ENCODE data around the gene ZBP1. TPM values are rescaled to one million over a fixed set of nuclear protein-coding genes. Genes with fewer than 3 reads are reported as not detected.

The ZBP1 gene
- total RNA-seq, 1 experiment from 2014 or later = not detected

DNA sequence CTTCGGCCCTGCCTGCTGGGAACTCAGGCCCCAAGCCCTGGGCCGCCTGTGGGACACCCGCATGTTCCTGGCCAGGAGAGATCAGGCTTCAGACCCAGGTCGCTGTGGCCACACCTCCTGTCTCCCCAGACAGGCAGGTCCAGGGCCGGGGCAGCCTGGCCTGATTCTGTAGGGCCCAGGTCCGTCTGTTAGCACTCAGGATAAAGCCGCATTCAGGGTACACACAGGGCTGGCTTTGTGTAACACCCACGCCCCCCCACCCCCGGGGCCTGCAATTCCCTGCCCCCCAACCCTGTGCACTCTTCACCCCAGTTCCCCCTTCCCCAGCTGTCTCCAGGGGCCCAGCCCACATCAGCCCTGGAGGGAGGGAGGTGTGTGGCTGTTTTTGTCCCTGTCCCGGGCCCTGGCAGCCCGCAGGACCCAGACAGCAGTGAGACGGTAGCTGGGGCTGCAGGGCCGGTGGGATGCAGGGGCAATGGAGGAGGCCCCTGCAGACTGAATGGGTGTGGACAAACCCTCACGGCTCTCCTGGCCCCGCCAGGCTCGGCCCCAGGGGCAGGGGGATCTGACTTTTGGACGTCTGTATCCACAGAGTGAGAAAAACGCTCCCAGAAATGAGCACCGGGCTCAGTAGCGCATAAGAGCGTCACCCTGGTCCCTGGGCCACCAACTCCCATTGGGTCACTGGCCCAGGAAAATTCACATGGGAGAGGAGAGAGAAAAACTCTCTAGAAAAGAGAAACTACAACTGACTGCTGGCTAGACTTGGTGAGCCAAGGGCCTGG is 42.4 kb upstream of the ZBP1 start:
- ChIA-PET CTCF (no interaction called here), POLR2A (no interaction called here), RAD21 (ENCODE audit: low non-redundant PET in 1 of 2, low total read pairs in 2 of 2, uncharacterized antibody in 2 of 2, unreplicated experiment in 2 of 2) (no interaction called here)
- Histone ChIP-seq H3K4me2 (ENCODE audit: low read length) (no peak overlapping the region), H3K27me3 (ENCODE audit: insufficient read depth, low read length) (no peaks in the 10 kb centered on the region), H3K4me1 (ENCODE audit: control insufficient read depth in 1 of 2, insufficient read depth in 2 of 2, low read length in 2 of 2) (no peaks in the 10 kb centered on the region), H3K9me3 (ENCODE audit: control insufficient read depth in 1 of 2, insufficient read depth in 1 of 2, low read depth in 1 of 2, low read length in 2 of 2) (no peaks in the 10 kb centered on the region; a peak in 1 of 4 replicates), H3K27ac (ENCODE audit: low read depth, low read length) (no peak overlapping the region), H3K79me2 (ENCODE audit: insufficient read depth, low read length) (no peaks in the 10 kb centered on the region), H2AFZ (ENCODE audit: low read depth, low read length, poor library complexity, severe bottlenecking) (no peak overlapping the region), H4K20me1 (ENCODE audit: insufficient read depth) (no peaks in the 10 kb centered on the region), H3K9ac (ENCODE audit: low read length) (no peak overlapping the region), H3K36me3 (ENCODE audit: control insufficient read depth in 1 of 2, insufficient read depth in 2 of 2, low read length in 2 of 2) (no peaks in the 10 kb centered on the region), H3K9me2 (ENCODE audit: insufficient read depth) (no peaks in the 10 kb centered on the region), H3K4me3 (replicated peaks in 1 of 2; ENCODE audit: low read depth in 1 of 2, low read length in 2 of 2) (no peak overlapping the region)
- ATAC-seq = no peak
- BruUV-seq (replicated peaks) = no TSS peak
- intact Hi-C loops (cut with micrococcal nuclease) = no loop called here
- no peak for DNase-seq (ENCODE audit: low read depth, low spot score)
- no peak for TF ChIP-seq EGR1 (IDR thresholded peaks at IDR 0.05; ENCODE audit: low read depth)
- TF ChIP-seq, protein P1, sequence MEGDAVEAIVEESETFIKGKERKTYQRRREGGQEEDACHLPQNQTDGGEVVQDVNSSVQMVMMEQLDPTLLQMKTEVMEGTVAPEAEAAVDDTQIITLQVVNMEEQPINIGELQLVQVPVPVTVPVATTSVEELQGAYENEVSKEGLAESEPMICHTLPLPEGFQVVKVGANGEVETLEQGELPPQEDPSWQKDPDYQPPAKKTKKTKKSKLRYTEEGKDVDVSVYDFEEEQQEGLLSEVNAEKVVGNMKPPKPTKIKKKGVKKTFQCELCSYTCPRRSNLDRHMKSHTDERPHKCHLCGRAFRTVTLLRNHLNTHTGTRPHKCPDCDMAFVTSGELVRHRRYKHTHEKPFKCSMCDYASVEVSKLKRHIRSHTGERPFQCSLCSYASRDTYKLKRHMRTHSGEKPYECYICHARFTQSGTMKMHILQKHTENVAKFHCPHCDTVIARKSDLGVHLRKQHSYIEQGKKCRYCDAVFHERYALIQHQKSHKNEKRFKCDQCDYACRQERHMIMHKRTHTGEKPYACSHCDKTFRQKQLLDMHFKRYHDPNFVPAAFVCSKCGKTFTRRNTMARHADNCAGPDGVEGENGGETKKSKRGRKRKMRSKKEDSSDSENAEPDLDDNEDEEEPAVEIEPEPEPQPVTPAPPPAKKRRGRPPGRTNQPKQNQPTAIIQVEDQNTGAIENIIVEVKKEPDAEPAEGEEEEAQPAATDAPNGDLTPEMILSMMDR (IDR thresholded peaks at IDR 0.05 in 2 of 3, conservative IDR thresholded peaks at IDR 0.05 in 1 of 3; ENCODE audit: borderline replicate concordance in 1 of 3, insufficient read depth in 1 of 3, low read depth in 2 of 3, low read length in 2 of 3) = no peak
- TF ChIP-seq ZFX (IDR thresholded peaks at IDR 0.05) = no peak
- TF ChIP-seq TCF7L2 (IDR thresholded peaks at IDR 0.05; ENCODE audit: borderline replicate concordance, extremely low read depth, insufficient read depth, insufficient read length) = no peak

DNA sequence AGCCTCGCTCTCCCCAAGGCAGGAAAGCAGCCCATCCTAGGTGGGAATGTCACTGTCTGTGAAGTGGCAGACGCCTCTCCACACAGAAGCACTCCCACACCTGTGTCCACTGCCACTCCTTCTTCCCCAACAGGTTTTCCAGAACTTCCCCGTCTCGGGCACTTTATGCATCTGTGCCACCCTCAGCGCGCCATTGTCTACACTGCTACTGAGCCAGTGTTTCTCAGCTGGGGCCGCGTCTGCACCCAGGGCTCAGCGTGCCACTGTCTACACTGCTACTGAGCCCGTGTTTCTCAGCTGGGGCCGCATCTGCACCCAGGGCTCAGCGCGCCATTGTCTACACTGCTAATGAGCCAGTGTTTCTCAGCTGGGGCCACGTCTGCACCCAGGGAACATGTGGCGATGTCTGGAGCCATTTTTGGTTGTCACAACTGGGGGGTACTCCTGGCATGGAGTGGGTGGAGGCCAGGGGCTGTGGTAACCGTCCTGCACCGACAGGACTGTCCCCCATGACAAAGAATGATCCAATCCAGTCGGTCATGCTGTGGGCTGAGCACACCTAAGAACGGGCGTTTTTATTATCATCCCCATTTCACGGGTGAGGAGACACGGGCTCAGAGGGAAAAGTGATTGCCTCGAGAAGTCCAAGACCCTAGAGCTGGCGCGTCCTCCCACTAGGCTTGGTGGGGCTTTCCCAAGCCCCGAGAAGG is 41.7 kb upstream of the ZBP1 start:
- ChIA-PET POLR2A (no interaction called here), CTCF (no interaction called here), RAD21 (ENCODE audit: low non-redundant PET in 1 of 2, low total read pairs in 2 of 2, uncharacterized antibody in 2 of 2, unreplicated experiment in 2 of 2) (no interaction called here)
- intact Hi-C loops (cut with micrococcal nuclease) = no loop called here
- ATAC-seq (no peak), DNase-seq (ENCODE audit: low read depth, low spot score) (no peak)
- no peaks in the 10 kb centered on the region for H3K27me3 ChIP-seq (ENCODE audit: insufficient read depth, low read length)
- no peak overlapping the region for H3K4me3 ChIP-seq (replicated peaks in 1 of 2; ENCODE audit: low read depth in 1 of 2, low read length in 2 of 2)
- no peak overlapping the region for H3K4me2 ChIP-seq (ENCODE audit: low read length)
- H3K9me3 ChIP-seq (ENCODE audit: control insufficient read depth in 1 of 2, insufficient read depth in 1 of 2, low read depth in 1 of 2, low read length in 2 of 2) = no peaks in the 10 kb centered on the region; a peak in 1 of 4 replicates
- H3K4me1 ChIP-seq (ENCODE audit: control insufficient read depth in 1 of 2, insufficient read depth in 2 of 2, low read length in 2 of 2) = no peaks in the 10 kb centered on the region
- BruUV-seq (replicated peaks) = no TSS peak
- H3K27ac ChIP-seq (ENCODE audit: low read depth, low read length) = no peak overlapping the region
- no peaks in the 10 kb centered on the region for H3K36me3 ChIP-seq (ENCODE audit: control insufficient read depth in 1 of 2, insufficient read depth in 2 of 2, low read length in 2 of 2)
- no peak overlapping the region for H2AFZ ChIP-seq (ENCODE audit: low read depth, low read length, poor library complexity, severe bottlenecking)
- no peaks in the 10 kb centered on the region for H3K79me2 ChIP-seq (ENCODE audit: insufficient read depth, low read length)
- H3K9me2 ChIP-seq (ENCODE audit: insufficient read depth) = no peaks in the 10 kb centered on the region
- H4K20me1 ChIP-seq (ENCODE audit: insufficient read depth) = no peaks in the 10 kb centered on the region
- no peak overlapping the region for H3K9ac ChIP-seq (ENCODE audit: low read length)
- TF ChIP-seq CEBPB (IDR thresholded peaks at IDR 0.05; ENCODE audit: low read depth) = no peak
- no peak for TF ChIP-seq YY1 (IDR thresholded peaks at IDR 0.05; ENCODE audit: extremely low read depth, insufficient replicate concordance, low read depth, low read length)
- TF ChIP-seq, protein P2, sequence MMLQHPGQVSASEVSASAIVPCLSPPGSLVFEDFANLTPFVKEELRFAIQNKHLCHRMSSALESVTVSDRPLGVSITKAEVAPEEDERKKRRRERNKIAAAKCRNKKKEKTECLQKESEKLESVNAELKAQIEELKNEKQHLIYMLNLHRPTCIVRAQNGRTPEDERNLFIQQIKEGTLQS (IDR thresholded peaks at IDR 0.05) = no peak
- TF ChIP-seq ELF1 (IDR thresholded peaks at IDR 0.05; ENCODE audit: borderline replicate concordance, low read depth) = no peak
- no peak for TF ChIP-seq JUND (IDR thresholded peaks at IDR 0.05)
- no peak for TF ChIP-seq POLR2AphosphoS5 (IDR thresholded peaks at IDR 0.05; ENCODE audit: low read depth, low read length)
- TF ChIP-seq TCF7L2 (IDR thresholded peaks at IDR 0.05; ENCODE audit: borderline replicate concordance, extremely low read depth, insufficient read depth, insufficient read length) = no peak
- TF ChIP-seq, protein P1 (IDR thresholded peaks at IDR 0.05 in 2 of 3, conservative IDR thresholded peaks at IDR 0.05 in 1 of 3; ENCODE audit: borderline replicate concordance in 1 of 3, insufficient read depth in 1 of 3, low read depth in 2 of 3, low read length in 2 of 3) = no peak
- TF ChIP-seq, protein P3, sequence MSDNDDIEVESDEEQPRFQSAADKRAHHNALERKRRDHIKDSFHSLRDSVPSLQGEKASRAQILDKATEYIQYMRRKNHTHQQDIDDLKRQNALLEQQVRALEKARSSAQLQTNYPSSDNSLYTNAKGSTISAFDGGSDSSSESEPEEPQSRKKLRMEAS (IDR thresholded peaks at IDR 0.05) = no peak
- no peak for TF ChIP-seq EZH2 (IDR thresholded peaks at IDR 0.05)
- no peak for TF ChIP-seq ZNF274 (IDR thresholded peaks at IDR 0.05; ENCODE audit: low read depth, low read length)

Measured in HCT116 (cell line).